ENCODE data around the gene ALG14.

DNA sequence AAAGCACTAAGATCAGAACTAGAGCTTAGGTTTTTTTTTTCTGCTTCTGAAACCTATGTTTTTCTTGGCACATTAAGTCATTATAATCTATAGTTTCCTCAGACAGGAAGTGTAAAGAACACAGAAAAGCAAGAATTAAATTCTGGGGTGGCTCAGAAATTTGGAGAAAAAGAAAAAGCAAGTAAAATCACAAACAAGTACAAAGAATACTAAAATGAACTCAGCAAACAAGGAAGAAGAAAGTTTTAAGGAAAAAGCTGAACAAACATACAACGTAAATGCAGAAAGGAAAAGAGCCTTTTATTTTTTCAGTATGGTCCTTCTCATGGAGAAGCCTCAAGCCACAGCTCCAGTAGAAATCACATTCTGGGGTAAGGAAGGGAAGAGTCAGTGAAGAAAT lies 137.3 kb downstream of the ALG14 start:
- TF ChIP-seq CTCF (conservative IDR thresholded peaks at IDR 0.05) (no peak), ZFX (IDR thresholded peaks at IDR 0.05) (no peak)
